ENCODE measurements around the gene PCDHB5.
"Not testable (repeated sequence)": the region's sequence is repeated elsewhere in the genome, so short reads cannot be mapped to it uniquely, and the experiment has no call there.

The PCDHB5 gene

DNA sequence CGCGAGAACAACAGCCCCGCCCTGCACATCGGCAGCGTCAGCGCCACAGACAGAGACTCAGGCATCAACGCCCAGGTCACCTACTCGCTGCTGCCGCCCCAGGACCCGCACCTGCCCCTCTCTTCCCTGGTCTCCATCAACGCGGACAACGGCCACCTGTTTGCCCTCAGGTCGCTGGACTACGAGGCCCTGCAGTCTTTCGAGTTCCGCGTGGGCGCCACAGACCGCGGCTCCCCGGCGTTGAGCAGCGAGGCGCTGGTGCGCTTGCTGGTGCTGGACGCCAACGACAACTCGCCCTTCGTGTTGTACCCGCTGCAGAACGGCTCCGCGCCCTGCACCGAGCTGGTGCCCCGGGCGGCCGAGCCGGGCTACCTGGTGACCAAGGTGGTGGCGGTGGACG is 16.6 kb downstream of the PCDHB5 start:
- in situ Hi-C loops (cut with MboI; ENCODE audit: low sequenced_read_pairs) = not testable (repeated sequence)

DNA sequence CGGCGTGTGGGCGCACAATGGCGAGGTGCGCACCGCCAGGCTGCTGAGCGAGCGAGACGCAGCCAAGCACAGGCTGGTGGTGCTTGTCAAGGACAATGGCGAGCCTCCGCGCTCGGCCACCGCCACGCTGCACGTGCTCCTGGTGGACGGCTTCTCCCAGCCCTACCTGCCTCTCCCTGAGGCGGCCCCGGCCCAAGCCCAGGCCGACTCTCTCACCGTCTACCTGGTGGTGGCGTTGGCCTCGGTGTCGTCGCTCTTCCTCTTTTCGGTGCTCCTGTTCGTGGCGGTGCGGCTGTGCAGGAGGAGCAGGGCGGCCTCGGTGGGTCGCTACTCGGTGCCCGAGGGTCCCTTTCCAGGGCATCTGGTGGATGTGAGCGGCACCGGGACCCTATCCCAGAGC is 17.1 kb downstream of the PCDHB5 start:
- in situ Hi-C loops (cut with MboI; ENCODE audit: low sequenced_read_pairs) = not testable (repeated sequence)

DNA sequence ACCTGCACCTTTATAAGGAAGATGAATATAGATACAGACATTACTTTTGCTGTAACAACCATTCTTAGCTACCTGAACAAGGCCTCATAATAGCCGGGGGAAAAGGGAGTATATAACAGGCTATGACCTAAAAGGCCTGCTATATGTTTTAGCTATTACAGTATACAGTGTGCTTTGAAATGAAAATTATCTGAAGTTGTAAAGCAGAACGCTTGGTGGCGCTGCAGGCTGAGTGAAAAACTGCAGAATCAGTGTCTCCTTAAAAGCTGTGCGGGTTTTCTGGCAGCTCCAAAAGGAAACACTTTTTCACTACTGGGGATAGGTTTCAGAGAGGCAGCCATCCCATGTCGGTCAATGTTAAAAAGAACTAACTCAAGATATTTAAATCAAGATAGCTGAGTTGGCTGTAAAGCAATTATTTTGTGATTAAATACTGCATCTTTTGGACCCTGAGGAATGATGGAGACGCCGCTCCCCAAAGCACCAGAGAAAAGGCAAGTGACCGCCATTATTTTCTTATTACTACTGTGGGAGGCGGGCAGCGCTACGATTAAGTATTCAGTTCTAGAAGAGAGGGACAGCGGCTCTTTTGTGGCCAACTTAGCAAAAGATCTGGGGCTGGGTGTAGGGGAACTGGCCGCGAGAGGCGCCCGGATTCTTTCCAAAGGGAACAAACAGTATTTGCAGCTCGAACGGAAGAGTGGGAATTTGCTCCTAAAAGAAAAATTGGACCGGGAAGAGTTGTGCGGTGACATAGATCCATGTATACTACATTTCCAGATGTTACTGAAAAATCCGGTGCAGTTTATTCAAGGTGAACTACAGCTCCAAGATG is 20.8 kb downstream of the PCDHB5 start:
- in situ Hi-C loops (cut with MboI; ENCODE audit: low sequenced_read_pairs) = no loop called here

DNA sequence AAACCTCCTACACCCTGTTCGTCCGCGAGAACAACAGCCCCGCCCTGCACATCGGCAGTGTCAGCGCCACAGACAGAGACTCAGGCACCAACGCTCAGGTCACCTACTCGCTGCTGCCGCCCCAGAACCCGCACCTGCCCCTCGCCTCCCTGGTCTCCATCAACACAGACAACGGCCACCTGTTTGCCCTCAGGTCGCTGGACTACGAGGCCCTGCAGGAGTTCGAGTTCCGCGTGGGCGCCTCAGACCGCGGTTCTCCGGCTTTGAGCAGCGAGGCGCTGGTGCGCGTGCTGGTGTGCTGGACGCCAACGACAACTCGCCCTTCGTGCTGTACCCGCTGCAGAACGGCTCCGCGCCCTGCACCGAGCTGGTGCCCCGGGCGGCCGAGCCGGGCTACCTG is 22.4 kb downstream of the PCDHB5 start:
- in situ Hi-C loops (cut with MboI; ENCODE audit: low sequenced_read_pairs) = not testable (repeated sequence)

DNA sequence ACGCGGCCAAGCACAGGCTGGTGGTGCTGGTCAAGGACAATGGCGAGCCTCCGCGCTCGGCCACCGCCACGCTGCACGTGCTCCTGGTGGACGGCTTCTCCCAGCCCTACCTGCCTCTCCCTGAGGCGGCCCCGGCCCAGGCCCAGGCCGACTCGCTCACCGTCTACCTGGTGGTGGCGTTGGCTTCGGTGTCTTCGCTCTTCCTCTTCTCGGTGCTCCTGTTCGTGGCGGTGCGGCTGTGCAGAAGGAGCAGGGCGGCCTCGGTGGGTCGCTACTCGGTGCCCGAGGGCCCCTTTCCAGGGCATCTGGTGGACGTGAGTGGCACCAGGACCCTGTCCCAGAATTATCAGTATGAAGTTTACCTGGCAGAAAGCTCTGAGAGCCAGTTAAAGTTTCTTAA is 22.9 kb downstream of the PCDHB5 start:
- in situ Hi-C loops (cut with MboI; ENCODE audit: low sequenced_read_pairs) = not testable (repeated sequence)

DNA sequence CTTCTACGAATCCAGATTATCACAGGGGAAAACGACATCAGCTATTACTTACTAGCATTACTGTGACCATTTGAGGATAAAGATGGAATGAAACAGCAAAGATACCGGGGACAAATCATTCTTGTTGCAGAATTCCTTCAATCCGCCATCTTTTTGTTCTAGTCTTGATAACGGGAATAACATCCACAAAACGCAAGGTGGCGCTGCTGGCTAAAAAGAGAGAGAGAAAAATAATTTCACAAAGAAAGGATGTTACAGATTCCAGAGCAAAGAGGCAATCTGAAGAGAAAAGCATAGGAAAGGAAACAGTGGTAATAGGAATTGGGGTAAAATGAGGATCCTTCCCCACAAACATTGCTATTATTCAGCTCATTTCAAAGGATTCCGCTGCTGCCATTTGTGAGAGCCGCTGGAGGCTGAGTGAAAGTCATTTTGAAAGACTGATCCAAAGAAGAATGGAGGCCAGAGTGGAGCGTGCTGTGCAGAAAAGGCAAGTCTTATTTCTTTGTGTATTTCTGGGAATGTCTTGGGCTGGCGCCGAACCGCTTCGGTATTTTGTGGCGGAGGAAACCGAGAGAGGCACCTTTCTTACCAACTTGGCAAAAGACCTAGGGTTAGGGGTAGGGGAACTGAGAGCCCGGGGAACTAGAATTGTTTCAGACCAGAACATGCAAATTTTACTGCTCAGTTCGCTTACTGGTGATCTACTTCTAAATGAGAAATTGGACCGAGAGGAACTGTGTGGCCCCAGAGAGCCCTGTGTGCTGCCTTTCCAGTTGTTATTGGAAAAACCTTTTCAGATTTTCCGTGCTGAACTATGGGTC is 37.6 kb downstream of the PCDHB5 start, which contains the start of gene PCDHB7:
PCDHB7 (plus strand) TSS at position 264 of the 824 bp plus-strand sequence; CDS start at position 456, 192 bp downstream.
- in situ Hi-C loops (cut with MboI; ENCODE audit: low sequenced_read_pairs) = no loop called here

DNA sequence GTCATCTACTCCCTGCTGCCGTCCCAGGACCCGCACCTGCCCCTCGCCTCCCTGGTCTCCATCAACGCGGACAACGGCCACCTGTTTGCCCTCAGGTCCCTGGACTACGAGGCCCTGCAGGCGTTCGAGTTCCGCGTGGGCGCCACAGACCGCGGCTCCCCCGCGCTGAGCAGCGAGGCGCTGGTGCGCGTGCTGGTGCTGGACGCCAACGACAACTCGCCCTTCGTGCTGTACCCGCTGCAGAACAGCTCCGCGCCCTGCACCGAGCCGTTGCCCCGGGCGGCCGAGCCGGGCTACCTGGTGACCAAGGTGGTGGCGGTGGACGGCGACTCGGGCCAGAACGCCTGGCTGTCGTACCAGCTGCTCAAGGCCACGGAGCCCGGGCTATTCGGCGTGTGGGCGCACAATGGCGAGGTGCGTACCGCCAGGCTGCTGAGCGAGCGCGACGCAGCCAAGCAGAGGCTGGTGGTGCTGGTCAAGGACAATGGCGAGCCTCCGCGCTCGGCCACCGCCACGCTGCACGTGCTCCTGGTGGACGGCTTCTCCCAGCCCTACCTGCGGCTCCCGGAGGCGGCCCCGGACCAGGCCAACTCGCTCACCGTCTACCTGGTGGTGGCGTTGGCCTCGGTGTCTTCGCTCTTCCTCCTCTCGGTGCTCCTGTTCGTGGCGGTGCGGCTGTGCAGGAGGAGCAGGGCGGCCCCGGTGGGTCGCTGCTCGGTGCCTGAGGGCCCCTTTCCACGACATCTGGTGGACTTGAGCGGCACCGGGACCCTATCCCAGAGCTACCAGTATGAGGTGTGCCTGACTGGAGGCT is 39.5 kb downstream of the PCDHB5 start:
- in situ Hi-C loops (cut with MboI; ENCODE audit: low sequenced_read_pairs) = loop anchor here (25.0 kb wide), 1 partner anchor 388 kb away; no protein-coding TSS in a partner anchor

DNA sequence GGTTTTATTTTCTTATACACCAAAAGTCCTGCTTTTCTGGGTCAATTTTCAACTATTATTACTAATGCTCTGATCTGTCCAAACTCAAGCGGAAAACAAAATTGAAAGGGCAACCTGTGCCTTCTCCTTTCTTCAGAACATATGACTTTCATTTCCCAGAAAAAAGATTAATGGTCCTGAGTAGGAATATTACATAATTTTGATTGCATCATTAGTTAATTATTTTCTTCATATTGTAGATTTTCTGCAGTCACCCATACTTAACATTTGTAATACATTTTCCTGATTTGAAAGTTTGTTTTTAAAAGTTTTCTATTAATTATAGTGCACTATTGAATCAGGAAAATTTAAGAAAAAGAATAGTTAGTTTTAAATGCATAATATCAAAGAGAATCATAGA is 40.9 kb downstream of the PCDHB5 start:
- in situ Hi-C loops (cut with MboI; ENCODE audit: low sequenced_read_pairs) = loop anchor here (25.0 kb wide), 1 partner anchor 386 kb away; no protein-coding TSS in a partner anchor

DNA sequence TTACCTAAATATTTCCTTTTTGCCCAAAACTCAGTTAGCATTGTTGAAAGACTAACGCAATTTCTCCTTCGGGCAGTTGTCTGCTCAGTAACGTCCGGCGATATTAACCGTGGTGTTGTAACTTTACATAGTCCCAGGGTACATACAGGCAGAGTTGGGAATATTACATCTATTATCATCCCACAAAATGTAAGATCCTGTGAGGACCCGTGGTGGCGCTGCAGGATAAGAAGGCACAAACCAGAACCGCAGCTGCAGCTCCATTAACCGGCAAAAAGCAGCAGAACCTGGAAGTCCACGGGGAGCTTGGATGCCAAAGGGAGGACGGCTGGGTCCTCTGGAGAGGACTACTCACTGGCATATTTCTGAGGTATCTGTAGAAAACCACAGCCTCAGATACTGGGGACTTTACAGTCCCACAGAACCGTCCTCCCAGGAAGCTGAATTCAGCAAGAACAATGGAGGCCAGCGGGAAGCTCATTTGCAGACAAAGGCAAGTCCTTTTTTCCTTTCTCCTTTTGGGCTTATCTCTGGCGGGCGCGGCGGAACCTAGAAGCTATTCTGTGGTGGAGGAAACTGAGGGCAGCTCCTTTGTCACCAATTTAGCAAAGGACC is 42.7 kb downstream of the PCDHB5 start, which contains the start of gene PCDHB8:
PCDHB8 (plus strand) TSS at position 214 of the 615 bp plus-strand sequence; CDS start at position 459, 245 bp downstream.
- in situ Hi-C loops (cut with MboI; ENCODE audit: low sequenced_read_pairs) = loop anchor here (25.0 kb wide), 1 partner anchor 385 kb away; no protein-coding TSS in a partner anchor

DNA sequence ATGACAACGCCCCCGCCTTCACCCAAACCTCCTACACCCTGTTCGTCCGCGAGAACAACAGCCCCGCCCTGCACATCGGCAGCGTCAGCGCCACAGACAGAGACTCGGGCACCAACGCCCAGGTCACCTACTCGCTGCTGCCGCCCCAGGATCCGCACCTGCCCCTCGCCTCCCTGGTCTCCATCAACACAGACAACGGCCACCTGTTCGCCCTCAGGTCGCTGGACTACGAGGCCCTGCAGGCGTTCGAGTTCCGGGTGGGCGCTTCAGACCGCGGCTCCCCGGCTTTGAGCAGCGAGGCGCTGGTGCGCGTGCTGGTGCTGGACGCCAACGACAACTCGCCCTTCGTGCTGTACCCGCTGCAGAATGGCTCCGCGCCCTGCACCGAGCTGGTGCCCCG is 44.4 kb downstream of the PCDHB5 start:
- in situ Hi-C loops (cut with MboI; ENCODE audit: low sequenced_read_pairs) = loop anchor here (25.0 kb wide), 1 partner anchor 383 kb away; no protein-coding TSS in a partner anchor

DNA sequence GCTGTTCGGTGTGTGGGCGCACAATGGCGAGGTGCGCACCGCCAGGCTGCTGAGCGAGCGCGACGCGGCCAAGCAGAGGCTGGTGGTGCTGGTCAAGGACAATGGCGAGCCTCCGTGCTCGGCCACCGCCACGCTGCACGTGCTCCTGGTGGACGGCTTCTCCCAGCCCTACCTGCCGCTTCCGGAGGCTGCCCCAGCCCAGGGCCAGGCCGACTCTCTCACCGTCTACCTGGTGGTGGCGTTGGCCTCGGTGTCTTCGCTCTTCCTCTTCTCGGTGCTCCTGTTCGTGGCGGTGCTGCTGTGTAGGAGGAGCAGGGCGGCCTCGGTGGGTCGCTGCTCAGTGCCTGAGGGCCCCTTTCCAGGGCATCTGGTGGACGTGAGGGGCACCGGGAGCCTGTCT is 44.9 kb downstream of the PCDHB5 start:
- in situ Hi-C loops (cut with MboI; ENCODE audit: low sequenced_read_pairs) = loop anchor here (25.0 kb wide), 1 partner anchor 382 kb away; no protein-coding TSS in a partner anchor

DNA sequence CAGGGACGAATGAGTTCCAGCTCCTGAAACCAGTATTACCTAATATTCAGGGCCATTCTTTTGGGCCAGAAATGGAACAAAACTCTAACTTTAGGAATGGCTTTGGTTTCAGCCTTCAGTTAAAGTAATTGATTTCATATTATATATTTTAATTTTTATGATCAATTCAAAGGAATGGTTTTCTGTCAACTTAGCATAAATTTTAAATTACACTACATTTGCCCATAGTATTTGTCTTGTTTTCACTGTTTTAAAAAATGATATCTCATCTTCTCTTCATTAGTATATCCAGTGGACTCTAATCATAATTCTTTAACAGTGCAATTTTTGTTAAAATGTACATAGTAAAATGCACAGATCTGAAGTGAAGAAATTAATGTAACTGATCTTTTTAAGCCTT is 45.3 kb downstream of the PCDHB5 start:
- in situ Hi-C loops (cut with MboI; ENCODE audit: low sequenced_read_pairs) = loop anchor here (25.0 kb wide), 1 partner anchor 382 kb away; no protein-coding TSS in a partner anchor

DNA sequence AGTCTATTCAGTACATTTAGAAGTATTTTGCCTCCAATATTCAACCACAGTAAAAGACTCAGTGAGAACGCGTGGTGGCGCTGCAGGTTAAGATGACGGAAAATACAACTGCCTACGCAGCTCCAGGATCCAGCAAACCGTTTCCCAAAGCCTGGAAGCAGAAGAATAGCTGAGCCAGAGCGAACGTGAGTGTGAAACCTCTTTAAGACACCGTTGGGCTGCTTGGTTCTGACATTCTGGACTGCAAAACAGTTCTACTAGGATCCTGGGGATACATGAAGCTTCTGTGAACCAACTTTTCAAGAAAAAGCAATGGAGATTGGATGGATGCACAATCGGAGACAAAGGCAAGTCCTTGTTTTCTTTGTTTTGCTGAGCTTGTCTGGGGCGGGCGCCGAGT is 47.2 kb downstream of the PCDHB5 start, which contains the start of gene PCDHB16:
PCDHB16 (plus strand) TSS at position 140 of the 400 bp plus-strand sequence; CDS start at position 313, 173 bp downstream.
- in situ Hi-C loops (cut with MboI; ENCODE audit: low sequenced_read_pairs) = loop anchor here (25.0 kb wide), 1 partner anchor 380 kb away; no protein-coding TSS in a partner anchor

DNA sequence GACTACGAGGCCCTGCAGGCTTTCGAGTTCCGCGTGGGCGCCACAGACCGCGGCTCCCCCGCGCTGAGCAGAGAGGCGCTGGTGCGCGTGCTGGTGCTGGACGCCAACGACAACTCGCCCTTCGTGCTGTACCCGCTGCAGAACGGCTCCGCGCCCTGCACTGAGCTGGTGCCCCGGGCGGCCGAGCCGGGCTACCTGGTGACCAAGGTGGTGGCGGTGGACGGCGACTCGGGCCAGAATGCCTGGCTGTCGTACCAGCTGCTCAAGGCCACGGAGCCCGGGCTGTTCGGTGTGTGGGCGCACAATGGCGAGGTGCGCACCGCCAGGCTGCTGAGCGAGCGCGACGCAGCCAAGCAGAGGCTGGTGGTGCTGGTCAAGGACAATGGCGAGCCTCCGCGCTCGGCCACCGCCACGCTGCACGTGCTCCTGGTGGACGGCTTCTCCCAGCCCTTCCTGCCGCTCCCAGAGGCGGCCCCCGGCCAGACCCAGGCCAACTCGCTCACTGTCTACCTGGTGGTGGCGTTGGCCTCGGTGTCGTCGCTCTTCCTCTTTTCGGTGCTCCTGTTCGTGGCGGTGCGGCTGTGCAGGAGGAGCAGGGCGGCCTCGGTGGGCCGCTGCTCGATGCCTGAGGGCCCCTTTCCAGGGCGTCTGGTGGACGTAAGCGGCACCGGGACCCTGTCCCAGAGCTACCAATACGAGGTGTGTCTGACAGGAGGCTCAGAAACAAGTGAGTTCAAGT is 49.3 kb downstream of the PCDHB5 start:
- in situ Hi-C loops (cut with MboI; ENCODE audit: low sequenced_read_pairs) = loop anchor here (25.0 kb wide), 1 partner anchor 378 kb away; no protein-coding TSS in a partner anchor

DNA sequence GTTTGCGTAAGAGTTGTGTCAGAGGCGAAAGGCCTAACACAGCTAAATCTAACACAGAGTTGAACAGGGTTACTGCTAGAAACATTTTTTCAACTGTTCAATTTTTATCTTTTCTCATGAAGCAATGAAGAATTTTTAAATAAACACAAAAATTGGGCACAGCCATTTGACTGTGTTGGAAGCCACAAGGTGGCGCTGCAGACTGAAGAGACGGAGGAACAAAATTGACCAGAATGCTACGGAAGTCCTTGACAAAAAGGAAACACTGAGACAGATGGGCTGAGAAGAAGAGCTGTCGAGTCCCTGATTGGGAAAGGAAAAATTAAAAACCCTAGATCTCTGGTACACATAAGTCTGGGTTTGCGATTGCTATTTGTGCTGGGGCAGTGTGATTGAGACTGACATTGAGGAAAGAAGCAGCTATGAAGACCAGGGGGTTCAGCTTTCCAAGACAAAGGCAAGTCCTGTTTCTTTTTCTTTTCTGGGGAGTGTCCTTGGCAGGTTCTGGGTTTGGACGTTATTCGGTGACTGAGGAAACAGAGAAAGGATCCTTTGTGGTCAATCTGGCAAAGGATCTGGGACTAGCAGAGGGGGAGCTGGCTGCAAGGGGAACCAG is 52.0 kb downstream of the PCDHB5 start, which contains the start of gene PCDHB9:
PCDHB9 (plus strand) TSS at position 265 of the 616 bp plus-strand sequence; CDS start at position 423, 158 bp downstream.
- in situ Hi-C loops (cut with MboI; ENCODE audit: low sequenced_read_pairs) = loop anchor here (25.0 kb wide), 1 partner anchor 375 kb away; no protein-coding TSS in a partner anchor
